ENCODE measurements around the gene STAP2. TPM values are rescaled to one million over a fixed set of nuclear protein-coding genes. Genes with fewer than 3 reads are reported as not detected.
A peak's percentile ranks its signal among the peaks of the same experiment; 100 is the strongest.

The STAP2 gene
- total and polyA plus RNA-seq, 9 of the 15 experiments (the other 6 are each of a cell fraction or from before 2014, with no cell fraction given): 1.2 to 9.8 (median 4.5) TPM

- TF ChIP-seq SAFB2 (IDR thresholded peaks at IDR 0.05; ENCODE audit: borderline replicate concordance, low read depth, low read length, severe bottlenecking) (no peak), ZSCAN32 (CRISPR knock-in tag; IDR thresholded peaks at IDR 0.05) (0 out of 2 replicates have a peak, but pooled peaks have one; percentile 47), EHMT2 (IDR thresholded peaks at IDR 0.05) (no peak), ID3 (CRISPR knock-in tag; IDR thresholded peaks at IDR 0.05) (peak; percentile 67; the same call in 1 of the 2 replicates), ID3 (tag; IDR thresholded peaks at IDR 0.05) (peak; percentile 93), PHB2 (IDR thresholded peaks at IDR 0.05; ENCODE audit: low read depth) (no peak), OTX1 (CRISPR knock-in tag; IDR thresholded peaks at IDR 0.05) (peak; percentile 94), BRD4 (IDR thresholded peaks at IDR 0.05) (peak; percentile 0; the same call in 1 of the 2 replicates), ZNF384 (IDR thresholded peaks at IDR 0.05; ENCODE audit: low read depth, low read length) (peak; percentile 50; the same call in 1 of the 2 replicates), TEAD2 (tag; IDR thresholded peaks at IDR 0.05) (peak; percentile 76; the same call in 1 of the 2 replicates), POLR3A (IDR thresholded peaks at IDR 0.05; ENCODE audit: borderline replicate concordance, extremely low read depth, insufficient read depth, insufficient read length) (no peak), ZFPM2 (CRISPR knock-in tag; IDR thresholded peaks at IDR 0.05) (no peak; the same call in 1 of the 2 replicates), TEAD1 (CRISPR knock-in tag; IDR thresholded peaks at IDR 0.05) (peak; percentile 93 to 94), SETDB1 (IDR thresholded peaks at IDR 0.05; ENCODE audit: low read length) (no peak), ZNF239 (CRISPR knock-in tag; IDR thresholded peaks at IDR 0.05) (peak; percentile 81), PPARD (CRISPR knock-in tag; IDR thresholded peaks at IDR 0.05) (no peak), HDAC2 (IDR thresholded peaks at IDR 0.05) (peak; percentile 44), POLR2A (conservative IDR thresholded peaks at IDR 0.05) (peak; percentile 65), CHD2 (IDR thresholded peaks at IDR 0.05; ENCODE audit: low read depth, low read length) (0 out of 2 replicates have a peak, but pooled peaks have one; percentile 17), BCL6 (CRISPR knock-in tag; IDR thresholded peaks at IDR 0.05) (peak; percentile 74), ZNF407 (IDR thresholded peaks at IDR 0.05; ENCODE audit: low read depth) (no peak), ATF7 (IDR thresholded peaks at IDR 0.05) (peak; percentile 84), ASH1L (IDR thresholded peaks at IDR 0.05; ENCODE audit: borderline replicate concordance, low read depth, partially characterized antibody) (no peak), PHTF2 (CRISPR knock-in tag; IDR thresholded peaks at IDR 0.05) (no peak)
Measured at GRCh38 chr19:4374498-4375163, 36.0 kb upstream of the STAP2 start (continued).
